H1 (cell line): ENCODE results near the gene ADCK2.

Source experiments
- CHD2 ChIP-seq: IDR thresholded peaks from 2 replicates; pipeline ENCODE4 v1.6.1; 2012; ENCODE audit warnings: low read length, improper control_type of control experiment
- EZH2 ChIP-seq: fragments of 200-600 bp; sonication (generic); IDR thresholded peaks from 2 replicates; pipeline ENCODE4 v1.7.1; 2012; ENCODE audit warnings: low read depth, mild to moderate bottlenecking, moderate library complexity, low read length, inconsistent platforms; ENCODE audit not compliant: severe bottlenecking
- PHF8 ChIP-seq: fragments of 200-600 bp; sonication (generic); conservative IDR thresholded peaks from 2 replicates; pipeline ENCODE4 v1.7.1; 2012; ENCODE audit warnings: low read depth, mild to moderate bottlenecking, inconsistent platforms, low read length, moderate library complexity
- POLR2AphosphoS5 ChIP-seq: IDR thresholded peaks from 2 replicates; pipeline ENCODE4 v1.6.1; 2011; ENCODE audit warnings: low read depth, low read length
- RXRA ChIP-seq: IDR thresholded peaks from 2 replicates; pipeline ENCODE4 v1.6.1; 2011; ENCODE audit warnings: low read depth, mild to moderate bottlenecking, low read length, moderate library complexity; ENCODE audit not compliant: insufficient read depth
- ZNF274 ChIP-seq: IDR thresholded peaks from 2 replicates; pipeline ENCODE4 v1.7.0; 2012; ENCODE audit warnings: low read length, borderline replicate concordance; ENCODE audit errors: extremely low read depth
- TF ChIP-seq, protein P1 (sequence below), 3 experiments: IDR thresholded peaks; 1 replicate in 2 of 3; 2 replicates in 1 of 3; pipeline versions ENCODE4 v1.5.1 to v1.6.1; 2011; ENCODE audit warnings: low read length in 3 of 3, mild to moderate bottlenecking in 3 of 3, inconsistent platforms in 2 of 3, low read depth in 1 of 3, moderate library complexity in 1 of 3; ENCODE audit not compliant: insufficient read depth in 1 of 3; ENCODE audit errors: control extremely low read depth in 1 of 3

DNA sequence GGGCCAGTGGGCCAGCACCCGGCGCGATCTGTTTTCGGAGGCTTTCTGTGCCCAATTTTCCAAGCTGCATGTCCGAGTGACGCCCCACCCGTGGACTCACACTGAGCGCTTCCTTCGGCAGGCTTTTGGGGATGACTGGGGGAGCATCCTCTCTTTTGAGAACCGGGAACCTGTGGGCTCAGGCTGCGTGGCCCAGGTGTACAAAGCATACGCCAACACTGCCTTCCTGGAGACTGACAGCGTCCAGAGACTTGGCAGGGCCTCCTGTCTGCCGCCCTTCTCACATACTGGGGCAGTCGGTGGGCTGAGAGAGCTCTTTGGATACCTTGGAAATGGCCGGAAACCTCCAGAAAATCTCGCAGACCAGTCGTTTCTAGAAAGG, 1.0 kb downstream of the ADCK2 start:
- TF ChIP-seq PHF8, result no peak
- TF ChIP-seq, protein P1, sequence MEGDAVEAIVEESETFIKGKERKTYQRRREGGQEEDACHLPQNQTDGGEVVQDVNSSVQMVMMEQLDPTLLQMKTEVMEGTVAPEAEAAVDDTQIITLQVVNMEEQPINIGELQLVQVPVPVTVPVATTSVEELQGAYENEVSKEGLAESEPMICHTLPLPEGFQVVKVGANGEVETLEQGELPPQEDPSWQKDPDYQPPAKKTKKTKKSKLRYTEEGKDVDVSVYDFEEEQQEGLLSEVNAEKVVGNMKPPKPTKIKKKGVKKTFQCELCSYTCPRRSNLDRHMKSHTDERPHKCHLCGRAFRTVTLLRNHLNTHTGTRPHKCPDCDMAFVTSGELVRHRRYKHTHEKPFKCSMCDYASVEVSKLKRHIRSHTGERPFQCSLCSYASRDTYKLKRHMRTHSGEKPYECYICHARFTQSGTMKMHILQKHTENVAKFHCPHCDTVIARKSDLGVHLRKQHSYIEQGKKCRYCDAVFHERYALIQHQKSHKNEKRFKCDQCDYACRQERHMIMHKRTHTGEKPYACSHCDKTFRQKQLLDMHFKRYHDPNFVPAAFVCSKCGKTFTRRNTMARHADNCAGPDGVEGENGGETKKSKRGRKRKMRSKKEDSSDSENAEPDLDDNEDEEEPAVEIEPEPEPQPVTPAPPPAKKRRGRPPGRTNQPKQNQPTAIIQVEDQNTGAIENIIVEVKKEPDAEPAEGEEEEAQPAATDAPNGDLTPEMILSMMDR (IDR thresholded peaks at IDR 0.05; ENCODE audit: control extremely low read depth in 1 of 3, insufficient read depth in 1 of 3, low read depth in 1 of 3, low read length in 3 of 3), result no peak
- no peak for TF ChIP-seq RXRA
- no peak for TF ChIP-seq EZH2
- TF ChIP-seq ZNF274, result no peak
- no peak for TF ChIP-seq CHD2
- no peak for TF ChIP-seq POLR2AphosphoS5
